Activated T-helper 9 cell treated with anti-CD3 and anti-CD28 coated beads, Interleukin-2, amount 50 U/mL, for 16 hours (primary cell): ENCODE measurements around the gene SLC30A7.

Source experiments
- DNase-seq: peaks from one replicate; pipeline ENCODE4 v3.0.0-alpha.2; 2020; ENCODE audit warnings: low read depth

Gene SLC30A7

GRCh38 chr1:101028466-101028865 is 132.6 kb downstream of the SLC30A7 start:
- no peak for DNase-seq

GRCh38 chr1:101029184-101029583 is 133.3 kb downstream of the SLC30A7 start:
- no peak for DNase-seq

- no peak for DNase-seq
Observed at GRCh38 chr1:101030881-101031280, 135.0 kb downstream of the SLC30A7 start.
